Naive thymus-derived CD8-positive, alpha-beta T cell (primary cell): Measurements from ENCODE around the gene TBC1D4. TPM values are rescaled to one million over a fixed set of nuclear protein-coding genes. Genes with fewer than 3 reads are reported as not detected.

Experiments used
- ATAC-seq, 2 donors: fragments of 150-1000 bp; cut with Tn5 transposase in 1 of 2; sonication (Bioruptor Pico), chemical (Tn5 transposase) in 1 of 2; 1 replicate in 1 of 2; 2 replicates in 1 of 2; pipeline ENCODE4 v1.10.0; 2021; ENCODE audit warnings: mild to moderate bottlenecking in 2 of 2, moderate library complexity in 2 of 2
- POLR2A ChIA-PET: fragments of 350-600 bp; sonication (Branson Sonifier 250); formaldehyde crosslinking; loops from one replicate; lab custom pipeline; 2021; ENCODE audit warnings: antibody characterized with exemption; lab: Charles Lee
- DNase-seq, 10 donors: peaks; one replicate each; pipeline versions ENCODE4 v3.0.0 to v3.0.0-alpha.2; 2020 to 2022
- H3K27ac Mint-ChIP-seq, 10 donors: one replicate each; pipeline ENCODE4 v1.8.0; 2020 to 2022; ENCODE audit warnings: mild to moderate bottlenecking in 10 of 10, mixed read lengths in 10 of 10, moderate library complexity in 4 of 10, inconsistent platforms in 1 of 10
- H3K27me3 Mint-ChIP-seq, 5 donors: one replicate each; pipeline ENCODE4 v1.8.0; 2021 to 2022; ENCODE audit warnings: mixed read lengths in 5 of 5
- H3K36me3 Mint-ChIP-seq, 3 donors: one replicate each; pipeline ENCODE4 v1.8.0; 2020 to 2022; ENCODE audit warnings: mixed read lengths in 3 of 3, mild to moderate bottlenecking in 2 of 3, inconsistent platforms in 1 of 3
- H3K4me1 Mint-ChIP-seq, 4 donors: one replicate each; pipeline ENCODE4 v1.8.0; 2021 to 2022; ENCODE audit warnings: mixed read lengths in 4 of 4
- H3K4me3 Mint-ChIP-seq, 10 donors: one replicate each; pipeline ENCODE4 v1.8.0; 2020 to 2022; ENCODE audit warnings: mild to moderate bottlenecking in 10 of 10, mixed read lengths in 10 of 10, moderate library complexity in 6 of 10, inconsistent platforms in 1 of 10
- H3K9me3 Mint-ChIP-seq, 9 donors: one replicate each; pipeline ENCODE4 v1.8.0; 2020 to 2022; ENCODE audit warnings: mixed read lengths in 9 of 9, mild to moderate bottlenecking in 3 of 9, inconsistent platforms in 1 of 9, moderate library complexity in 1 of 9
- polyA plus RNA-seq, 3 donors: library from polyadenylated mRNA; unstranded; fragments of 300-500 nt; fragmentation: Illumina TruSeq; gene quantifications; one replicate each; pipeline ENCODE4 v1.2.3, GENCODE V29; 2021
- total RNA-seq, 8 experiments: library from RNA in 2 of 8; stranded (reverse) in 2 of 8; gene quantifications; one replicate each; pipeline ENCODE4 v1.2.3 and lab custom pipeline; 2021 to 2026

Gene TBC1D4
- total and polyA plus RNA-seq, 5 experiments from 2014 or later, result 11.8 to 58.1 (median 19.3) TPM

GRCh38 chr13:75481176-75482069 lies 546 bp downstream of the TBC1D4 start:
- peaks cover 7 to 16% (median 14%) of the 10 kb centered on the region in 4 donors for H3K4me1 Mint-ChIP-seq
- H3K4me3 Mint-ChIP-seq, result peak overlapping the region; percentile 52 to 94 (median 77)
- H3K27me3 Mint-ChIP-seq, result peaks cover 31 to 71% (median 65%) of the 10 kb centered on the region in 5 donors
- H3K9me3 Mint-ChIP-seq, result no peaks in the 10 kb centered on the region
- peak in 4 of 10 donors; percentile 17 to 28 (median 26) for DNase-seq
- no peak overlapping the region for H3K27ac Mint-ChIP-seq
- POLR2A ChIA-PET, result no interaction called here
- peaks cover 0 to 5% (median 2%) of the 10 kb centered on the region in 3 donors for H3K36me3 Mint-ChIP-seq
- peak; percentile 56 to 63 for ATAC-seq

- Mint-ChIP-seq H3K4me1 (peaks cover 7 to 16% (median 14%) of the 10 kb centered on the region in 4 donors), H3K27ac (no peak overlapping the region), H3K4me3 (peak overlapping the region; percentile 58 to 94 (median 80)), H3K9me3 (no peaks in the 10 kb centered on the region), H3K27me3 (peaks cover 28 to 65% (median 59%) of the 10 kb centered on the region in 5 donors), H3K36me3 (peaks cover 0 to 2% (median 1%) of the 10 kb centered on the region in 3 donors)
- ATAC-seq (peak; percentile 21 to 26), DNase-seq (peak in 5 of 10 donors; percentile 6 to 63 (median 14))
- POLR2A ChIA-PET, result no interaction called here
These were observed 1.2 kb downstream of the TBC1D4 start for GRCh38 chr13:75480671-75481175.

- H3K9me3 Mint-ChIP-seq, result no peaks in the 10 kb centered on the region
- H3K27me3 Mint-ChIP-seq, result peaks cover 24 to 57% (median 46%) of the 10 kb centered on the region in 5 donors
- DNase-seq (no peak), ATAC-seq (no peak)
- H3K27ac Mint-ChIP-seq, result no peak overlapping the region
- peaks cover 0 to 2% (median 0%) of the 10 kb centered on the region in 3 donors for H3K36me3 Mint-ChIP-seq
- peak overlapping the region in 2 of 10 donors; percentile 28 to 58 for H3K4me3 Mint-ChIP-seq
- POLR2A ChIA-PET, result no interaction called here
- peaks cover 7 to 16% (median 14%) of the 10 kb centered on the region in 4 donors for H3K4me1 Mint-ChIP-seq
These were observed 2.7 kb downstream of the TBC1D4 start for GRCh38 chr13:75479102-75479740.

GRCh38 chr13:75478659-75479058 lies 3.3 kb downstream of the TBC1D4 start:
- Mint-ChIP-seq H3K4me1 (peaks cover 7 to 16% (median 14%) of the 10 kb centered on the region in 4 donors), H3K27ac (no peak overlapping the region), H3K27me3 (peaks cover 21 to 54% (median 40%) of the 10 kb centered on the region in 5 donors), H3K9me3 (no peaks in the 10 kb centered on the region), H3K36me3 (peaks cover 0 to 2% (median 0%) of the 10 kb centered on the region in 3 donors), H3K4me3 (no peak overlapping the region)
- ATAC-seq (no peak), DNase-seq (no peak)
- POLR2A ChIA-PET, result no interaction called here

- Mint-ChIP-seq H3K4me1 (peaks cover 0 to under 1% (median 0%) of the 10 kb centered on the region in 4 donors), H3K27me3 (peaks cover 18 to 33% (median 25%) of the 10 kb centered on the region in 5 donors), H3K36me3 (no peaks in the 10 kb centered on the region), H3K4me3 (no peak overlapping the region), H3K9me3 (no peaks in the 10 kb centered on the region), H3K27ac (no peak overlapping the region)
- POLR2A ChIA-PET, result no interaction called here
- DNase-seq (no peak), ATAC-seq (no peak)
These were observed 7.0 kb downstream of the TBC1D4 start for GRCh38 chr13:75474956-75475355.

GRCh38 chr13:75473468-75473867 lies 8.5 kb downstream of the TBC1D4 start:
- Mint-ChIP-seq H3K4me1 (no peaks in the 10 kb centered on the region), H3K4me3 (no peak overlapping the region), H3K9me3 (no peaks in the 10 kb centered on the region), H3K27me3 (peaks cover 7 to 22% (median 12%) of the 10 kb centered on the region in 5 donors), H3K36me3 (no peaks in the 10 kb centered on the region), H3K27ac (no peak overlapping the region)
- ATAC-seq (no peak), DNase-seq (no peak)
- POLR2A ChIA-PET, result no interaction called here

GRCh38 chr13:75470676-75471075 lies 11.3 kb downstream of the TBC1D4 start:
- peaks cover 3 to 12% (median 8%) of the 10 kb centered on the region in 5 donors for H3K27me3 Mint-ChIP-seq
- no peak overlapping the region for H3K4me3 Mint-ChIP-seq
- no peaks in the 10 kb centered on the region for H3K4me1 Mint-ChIP-seq
- no peak overlapping the region for H3K27ac Mint-ChIP-seq
- no peaks in the 10 kb centered on the region for H3K36me3 Mint-ChIP-seq
- ATAC-seq, result no peak
- POLR2A ChIA-PET, result no interaction called here
- DNase-seq, result no peak
- peaks cover 0 to 3% (median 0%) of the 10 kb centered on the region in 9 donors for H3K9me3 Mint-ChIP-seq

GRCh38 chr13:75469047-75469446 lies 12.9 kb downstream of the TBC1D4 start:
- H3K27me3 Mint-ChIP-seq, result peaks cover 0 to 13% (median 9%) of the 10 kb centered on the region in 5 donors
- no peaks in the 10 kb centered on the region for H3K36me3 Mint-ChIP-seq
- peaks cover 0 to 4% (median 0%) of the 10 kb centered on the region in 9 donors for H3K9me3 Mint-ChIP-seq
- H3K4me3 Mint-ChIP-seq, result no peak overlapping the region
- no peak overlapping the region for H3K27ac Mint-ChIP-seq
- no peaks in the 10 kb centered on the region for H3K4me1 Mint-ChIP-seq
- DNase-seq (no peak), ATAC-seq (no peak)
- POLR2A ChIA-PET, result no interaction called here

- Mint-ChIP-seq H3K9me3 (peaks cover 0 to 4% (median 0%) of the 10 kb centered on the region in 9 donors), H3K4me1 (no peaks in the 10 kb centered on the region), H3K36me3 (no peaks in the 10 kb centered on the region), H3K27me3 (peaks cover 0 to 13% (median 9%) of the 10 kb centered on the region in 5 donors), H3K27ac (no peak overlapping the region), H3K4me3 (no peak overlapping the region)
- DNase-seq, result no peak
- POLR2A ChIA-PET, result no interaction called here
- ATAC-seq, result no peak
These were observed 13.4 kb downstream of the TBC1D4 start for GRCh38 chr13:75468602-75469001.

GRCh38 chr13:75468098-75468497 lies 13.9 kb downstream of the TBC1D4 start:
- no peaks in the 10 kb centered on the region for H3K4me1 Mint-ChIP-seq
- ATAC-seq, result no peak
- no peak overlapping the region for H3K27ac Mint-ChIP-seq
- POLR2A ChIA-PET, result no interaction called here
- H3K27me3 Mint-ChIP-seq, result peaks cover 0 to 13% (median 9%) of the 10 kb centered on the region in 5 donors
- DNase-seq, result no peak
- H3K36me3 Mint-ChIP-seq, result no peaks in the 10 kb centered on the region
- no peak overlapping the region for H3K4me3 Mint-ChIP-seq
- H3K9me3 Mint-ChIP-seq, result peaks cover 0 to 4% (median 0%) of the 10 kb centered on the region in 9 donors

- peaks cover 0 to 14% (median 9%) of the 10 kb centered on the region in 5 donors for H3K27me3 Mint-ChIP-seq
- POLR2A ChIA-PET, result no interaction called here
- no peaks in the 10 kb centered on the region for H3K36me3 Mint-ChIP-seq
- ATAC-seq (no peak), DNase-seq (no peak)
- no peak overlapping the region for H3K27ac Mint-ChIP-seq
- no peaks in the 10 kb centered on the region for H3K4me1 Mint-ChIP-seq
- peaks cover 0 to 4% (median 0%) of the 10 kb centered on the region in 9 donors for H3K9me3 Mint-ChIP-seq
- no peak overlapping the region for H3K4me3 Mint-ChIP-seq
These were observed 14.8 kb downstream of the TBC1D4 start for GRCh38 chr13:75467040-75467728.

- POLR2A ChIA-PET, result no interaction called here
- DNase-seq (no peak), ATAC-seq (no peak)
- no peak overlapping the region for H3K27ac Mint-ChIP-seq
- peaks cover 0 to 14% (median 9%) of the 10 kb centered on the region in 5 donors for H3K27me3 Mint-ChIP-seq
- H3K36me3 Mint-ChIP-seq, result no peaks in the 10 kb centered on the region
- H3K9me3 Mint-ChIP-seq, result peaks cover 0 to 4% (median 0%) of the 10 kb centered on the region in 9 donors
- H3K4me3 Mint-ChIP-seq, result no peak overlapping the region
- H3K4me1 Mint-ChIP-seq, result no peaks in the 10 kb centered on the region
These were observed 16.7 kb downstream of the TBC1D4 start for GRCh38 chr13:75465236-75465635.
